Stimulated activated CD8-positive, alpha-beta memory T cell treated with anti-CD3 and anti-CD28 coated beads, Interleukin-7, amount 100 ng/mL, for 4 hours (primary cell): Measurements from ENCODE around the gene CLGN.
"Not testable (repeated sequence)": the region's sequence is repeated elsewhere in the genome, so short reads cannot be mapped to it uniquely, and the experiment has no call there.

ENCODE experiments used
- DNase-seq, 2 donors: peaks; one replicate each; pipeline ENCODE4 v3.0.0-alpha.2; 2020; ENCODE audit warnings: low read depth in 2 of 2

Gene CLGN, protein sequence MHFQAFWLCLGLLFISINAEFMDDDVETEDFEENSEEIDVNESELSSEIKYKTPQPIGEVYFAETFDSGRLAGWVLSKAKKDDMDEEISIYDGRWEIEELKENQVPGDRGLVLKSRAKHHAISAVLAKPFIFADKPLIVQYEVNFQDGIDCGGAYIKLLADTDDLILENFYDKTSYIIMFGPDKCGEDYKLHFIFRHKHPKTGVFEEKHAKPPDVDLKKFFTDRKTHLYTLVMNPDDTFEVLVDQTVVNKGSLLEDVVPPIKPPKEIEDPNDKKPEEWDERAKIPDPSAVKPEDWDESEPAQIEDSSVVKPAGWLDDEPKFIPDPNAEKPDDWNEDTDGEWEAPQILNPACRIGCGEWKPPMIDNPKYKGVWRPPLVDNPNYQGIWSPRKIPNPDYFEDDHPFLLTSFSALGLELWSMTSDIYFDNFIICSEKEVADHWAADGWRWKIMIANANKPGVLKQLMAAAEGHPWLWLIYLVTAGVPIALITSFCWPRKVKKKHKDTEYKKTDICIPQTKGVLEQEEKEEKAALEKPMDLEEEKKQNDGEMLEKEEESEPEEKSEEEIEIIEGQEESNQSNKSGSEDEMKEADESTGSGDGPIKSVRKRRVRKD

DNA sequence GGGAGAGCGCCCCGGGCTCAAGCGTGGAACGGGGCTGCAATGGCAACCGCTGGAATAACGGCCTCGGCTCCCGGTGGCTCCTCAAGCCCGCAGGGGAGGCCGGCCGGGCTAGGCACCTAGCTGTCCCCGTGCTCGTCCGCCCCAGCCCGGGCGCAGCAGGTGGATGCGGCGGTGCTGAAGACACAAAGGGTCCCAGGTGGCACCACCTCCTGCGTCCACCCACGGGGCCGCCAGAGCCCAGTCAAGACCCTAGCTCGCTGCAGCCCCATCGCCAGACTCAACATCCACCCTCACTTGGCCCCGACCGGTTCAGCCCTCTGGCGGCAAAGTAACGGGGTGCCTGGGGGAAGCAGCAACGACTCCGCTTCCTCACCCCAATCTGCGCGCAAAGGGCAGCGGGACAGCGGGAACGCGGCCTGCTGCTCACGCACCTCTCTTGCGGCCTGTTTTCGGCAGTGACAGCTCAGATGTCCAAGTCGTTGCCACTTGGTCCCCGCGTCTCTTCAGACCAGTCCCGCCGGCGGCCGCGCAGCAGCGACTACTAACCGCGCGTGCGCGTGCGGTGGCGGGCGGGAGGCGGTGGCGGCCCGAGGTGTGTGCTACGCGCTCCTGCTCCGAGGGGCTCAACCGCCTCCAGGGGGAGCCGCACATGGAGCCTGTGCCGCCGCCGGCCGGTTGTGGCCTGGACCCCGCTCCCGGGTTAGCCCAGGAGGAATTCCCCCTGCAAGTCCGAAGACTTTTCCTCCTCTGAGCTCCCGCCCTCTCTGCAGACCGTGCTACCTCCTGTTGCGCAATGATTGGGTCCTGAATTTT, at the start of gene CLGN:
Gene CLGN (minus strand): TSS at position 543 of the 813 bp plus-strand sequence. CDS start 14,570 bp downstream, outside the sequence.
- peak in 1 of 2 donors; percentile 27 for DNase-seq

DNA sequence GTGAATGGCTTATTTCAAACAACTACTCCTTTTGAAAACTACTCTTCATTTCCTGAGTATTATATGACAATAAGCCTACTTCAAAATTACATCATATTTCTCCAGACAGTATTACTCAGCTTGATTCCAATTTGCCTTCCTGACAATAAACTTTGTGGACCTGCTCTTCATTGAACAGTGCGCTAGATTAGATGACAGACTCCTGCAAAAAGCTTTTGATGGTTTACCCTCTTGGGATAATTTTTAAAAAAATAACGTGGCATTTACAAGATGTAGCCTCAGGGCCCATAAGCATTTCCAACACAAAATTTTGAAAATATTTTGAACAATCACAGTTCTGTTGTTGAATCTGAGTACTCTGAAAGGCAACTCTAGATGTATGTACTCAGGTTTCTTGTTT, 44.7 kb upstream of the CLGN start:
- DNase-seq: no peak

DNA sequence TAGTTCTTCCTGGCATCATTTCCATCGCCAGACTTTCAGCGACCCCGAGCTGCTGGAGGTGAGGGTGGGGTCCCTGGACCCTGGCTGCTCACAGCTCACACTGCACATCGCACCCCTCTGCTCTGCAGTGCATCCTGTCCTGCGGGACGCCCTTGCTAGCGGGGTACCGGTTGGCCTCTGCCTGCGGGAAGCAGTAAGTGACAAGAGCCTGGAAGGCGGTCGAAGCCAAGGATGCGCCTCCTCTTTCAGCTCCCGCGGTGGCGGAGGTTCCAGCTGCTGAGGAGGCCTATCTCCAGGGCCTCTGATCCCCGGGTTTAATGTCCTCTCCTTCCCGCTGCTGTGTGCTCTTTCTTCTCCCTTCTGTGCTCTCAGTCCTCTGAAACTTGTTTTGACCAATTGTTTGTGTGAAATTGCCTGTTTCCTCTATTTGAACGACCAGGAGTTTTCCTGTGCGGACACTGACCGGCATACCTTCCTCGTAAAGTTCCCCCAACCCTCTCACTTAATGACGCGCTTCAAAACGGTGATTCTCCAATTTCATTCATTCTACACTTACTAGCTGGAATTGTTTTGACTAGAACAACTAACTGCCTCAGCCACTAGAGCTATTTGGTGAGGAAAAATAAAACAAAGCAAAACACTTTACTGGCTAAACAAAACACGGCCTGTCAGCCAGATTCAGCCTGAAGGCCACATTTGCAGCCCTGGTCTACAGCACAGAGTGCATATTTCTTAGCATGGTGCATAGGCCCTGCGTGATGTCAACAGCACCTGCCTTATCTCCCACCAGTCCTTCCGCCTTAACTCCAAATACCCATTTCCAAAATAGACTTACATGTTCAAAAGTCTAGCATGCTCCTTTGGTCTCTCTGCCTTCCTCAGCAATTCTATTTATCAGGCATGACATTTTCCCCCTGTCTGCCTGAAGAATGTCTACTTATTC, 42.6 kb upstream of the CLGN start:
- no peak for DNase-seq

DNA sequence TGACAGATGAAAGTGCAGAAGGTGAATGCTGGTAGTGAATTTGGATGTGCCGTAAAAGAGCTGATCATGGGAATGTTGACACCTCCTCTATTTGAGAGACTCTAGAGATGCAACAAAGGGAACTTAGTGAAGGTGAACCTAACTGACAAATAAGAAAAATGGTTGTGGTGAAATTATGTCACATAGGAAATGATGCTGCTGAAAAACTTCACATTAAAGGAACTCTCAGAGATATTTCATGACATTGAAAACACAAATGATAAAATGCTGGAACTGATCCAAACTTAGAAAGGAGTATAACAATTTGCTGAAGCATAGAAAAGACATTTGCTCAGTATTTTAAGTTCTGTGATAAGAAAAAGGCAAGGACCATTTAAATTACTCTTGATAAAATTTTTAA, 38.7 kb upstream of the CLGN start:
- no peak for DNase-seq

DNA sequence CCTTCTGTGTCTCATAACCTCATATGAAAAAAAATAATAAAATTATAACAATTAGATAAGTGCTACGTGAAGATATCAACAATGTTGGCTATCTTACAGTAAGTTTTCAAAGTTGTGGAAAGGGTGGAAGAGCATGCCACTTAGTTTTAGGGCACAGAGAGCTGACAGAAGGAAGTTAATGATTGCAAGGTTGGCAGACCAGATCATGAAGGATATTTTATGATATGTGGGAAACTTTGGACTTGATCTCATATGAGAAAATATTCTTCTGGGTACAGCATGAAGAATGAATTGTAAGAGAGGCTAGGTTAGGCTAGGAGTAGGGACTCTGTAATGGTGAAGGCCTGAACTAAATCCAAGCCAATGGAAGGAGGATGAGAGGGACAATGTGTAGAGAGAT, 36.2 kb upstream of the CLGN start:
- DNase-seq: no peak

DNA sequence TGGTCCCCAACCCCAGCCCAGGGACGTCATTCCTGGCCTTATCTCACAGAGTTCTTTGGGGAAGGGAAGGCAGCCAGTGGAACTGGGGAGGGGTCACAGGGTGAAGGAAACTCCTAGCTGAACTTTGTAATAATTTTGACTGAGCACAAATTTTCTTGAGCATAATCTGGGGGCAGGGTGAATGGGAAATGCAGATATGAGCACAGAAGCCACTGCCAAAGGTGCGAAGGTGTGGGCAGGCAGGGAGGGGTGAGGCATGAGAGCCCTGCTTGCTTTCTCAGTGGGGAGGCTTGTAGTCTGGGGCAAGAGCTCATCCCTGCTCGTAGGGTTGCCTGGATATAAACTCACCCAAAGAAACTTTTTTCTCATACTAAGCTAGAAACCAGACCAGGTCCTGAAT, 35.7 kb upstream of the CLGN start:
- no peak for DNase-seq

DNA sequence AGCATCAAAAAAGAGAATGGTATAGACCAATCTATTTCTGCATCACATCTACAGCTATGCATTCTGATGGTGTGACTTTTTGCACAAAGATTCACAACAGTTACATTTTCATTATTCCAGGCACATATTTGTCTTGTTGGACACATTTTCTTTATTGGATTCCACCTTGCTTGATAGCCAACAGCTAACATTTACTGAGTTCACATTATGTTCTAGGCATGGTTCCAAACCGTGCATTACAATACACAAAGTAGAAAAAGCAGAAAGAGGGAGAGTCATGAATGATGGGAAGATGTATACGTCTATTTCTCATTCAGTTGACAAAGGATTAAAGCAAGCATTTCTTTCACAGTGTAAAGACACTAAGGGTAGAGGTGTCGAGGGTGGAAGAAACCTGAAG, 22.9 kb upstream of the CLGN start:
- DNase-seq: no peak

DNA sequence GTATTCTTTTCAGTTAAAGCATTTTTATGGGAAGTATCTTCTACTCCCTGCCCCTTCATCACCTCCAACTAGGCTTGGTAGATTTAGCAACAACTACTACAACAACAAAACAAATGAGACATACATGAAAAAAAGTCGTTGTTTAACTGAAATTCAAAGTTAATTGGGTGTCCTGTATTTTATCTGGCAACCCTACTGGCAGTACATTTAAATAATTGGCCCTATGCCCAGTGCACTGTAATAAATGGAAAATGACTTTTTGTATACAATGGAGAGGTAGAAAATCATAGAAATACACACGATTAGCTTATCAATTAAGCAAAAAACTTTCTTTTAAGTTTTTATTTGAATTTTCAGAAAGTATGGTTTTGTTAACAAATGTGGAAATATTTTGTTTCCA, 21.4 kb upstream of the CLGN start:
- no peak for DNase-seq

DNA sequence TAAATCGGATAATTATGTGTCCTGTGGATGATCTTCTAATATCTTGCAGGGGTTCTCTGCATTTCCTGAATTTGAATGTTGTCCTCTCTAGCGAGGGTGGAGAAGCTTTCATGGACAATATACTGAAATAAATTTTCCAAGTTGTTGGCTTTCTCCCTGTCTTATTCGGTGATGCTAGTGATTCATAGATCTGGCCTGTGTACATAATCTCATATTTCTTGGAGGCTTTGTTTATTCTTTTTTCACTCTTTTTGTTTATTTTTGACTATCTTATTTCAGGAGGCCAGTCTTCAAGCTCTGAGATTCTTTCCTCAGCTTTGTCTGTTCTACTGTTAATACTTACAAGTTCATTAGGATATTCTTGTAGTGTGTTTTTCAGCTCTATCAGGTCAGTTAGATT, 20.7 kb upstream of the CLGN start:
- DNase-seq: no peak

DNA sequence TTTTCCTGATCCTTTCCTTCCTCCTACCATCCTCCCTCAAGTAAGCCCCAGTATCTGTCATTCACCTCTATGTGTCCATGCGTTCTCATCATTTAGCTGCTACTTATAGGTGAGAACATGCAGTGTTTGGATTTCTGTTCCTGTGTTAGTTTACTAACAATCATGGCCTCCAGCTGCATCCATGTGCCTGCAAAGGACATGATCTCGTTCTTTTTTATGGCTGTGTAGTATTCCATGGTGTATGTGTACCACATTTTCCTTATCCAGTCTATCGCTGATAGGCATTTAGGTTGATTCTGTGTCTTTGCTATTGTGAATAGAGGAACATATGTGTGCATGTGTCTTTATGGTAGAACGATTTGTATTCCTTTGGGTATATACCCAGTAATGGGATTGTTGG, 16.9 kb upstream of the CLGN start:
- DNase-seq: not testable (repeated sequence)

DNA sequence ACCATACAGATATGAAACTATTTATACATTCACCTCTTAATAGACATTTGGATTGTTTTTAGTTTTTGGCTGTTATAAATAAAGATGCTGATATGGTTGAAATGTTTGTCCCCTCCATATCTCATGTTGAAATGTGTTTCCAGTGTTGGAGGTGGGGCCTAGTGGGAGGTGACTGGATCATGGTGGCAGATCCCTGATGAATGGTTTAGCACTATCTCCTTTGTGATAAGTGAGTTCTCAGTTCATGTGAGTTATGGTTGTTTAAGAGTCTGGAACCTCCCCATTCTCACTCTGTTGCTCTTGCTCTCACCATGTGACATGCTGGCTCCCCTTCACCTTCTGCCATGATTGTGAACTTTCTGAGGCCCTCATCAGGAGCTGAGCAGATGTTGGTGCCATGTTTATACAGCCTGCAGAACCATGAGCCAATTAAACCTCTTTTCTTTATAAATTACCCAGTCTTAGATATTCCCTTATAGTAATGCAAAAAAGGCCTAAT, 12.2 kb upstream of the CLGN start:
- DNase-seq: no peak

DNA sequence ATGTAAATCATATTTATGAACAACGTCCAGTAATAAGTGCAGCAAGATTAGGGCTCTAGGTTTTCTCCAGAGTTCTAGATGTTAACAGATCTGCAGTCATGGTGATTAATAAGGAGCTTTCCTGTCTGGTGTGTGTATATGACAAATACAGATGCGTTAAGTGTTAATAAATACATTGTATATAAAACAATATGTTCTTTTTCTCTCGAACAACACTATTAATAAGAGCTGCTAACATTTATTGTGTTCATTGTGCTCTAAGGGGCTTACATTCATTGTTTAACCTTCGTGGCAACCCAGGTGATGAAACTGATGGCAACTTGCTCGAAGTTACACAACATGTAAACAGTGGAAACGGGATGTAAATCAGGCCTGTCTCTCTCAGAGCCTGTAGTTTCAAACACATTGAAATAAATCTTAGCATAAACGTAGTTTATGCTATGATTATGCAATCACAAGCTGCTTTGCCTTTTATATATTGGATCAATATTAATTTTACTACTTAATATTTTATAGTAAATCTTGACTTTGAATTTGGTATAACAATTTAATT, 547 bp upstream of the CLGN start:
- DNase-seq: no peak

DNA sequence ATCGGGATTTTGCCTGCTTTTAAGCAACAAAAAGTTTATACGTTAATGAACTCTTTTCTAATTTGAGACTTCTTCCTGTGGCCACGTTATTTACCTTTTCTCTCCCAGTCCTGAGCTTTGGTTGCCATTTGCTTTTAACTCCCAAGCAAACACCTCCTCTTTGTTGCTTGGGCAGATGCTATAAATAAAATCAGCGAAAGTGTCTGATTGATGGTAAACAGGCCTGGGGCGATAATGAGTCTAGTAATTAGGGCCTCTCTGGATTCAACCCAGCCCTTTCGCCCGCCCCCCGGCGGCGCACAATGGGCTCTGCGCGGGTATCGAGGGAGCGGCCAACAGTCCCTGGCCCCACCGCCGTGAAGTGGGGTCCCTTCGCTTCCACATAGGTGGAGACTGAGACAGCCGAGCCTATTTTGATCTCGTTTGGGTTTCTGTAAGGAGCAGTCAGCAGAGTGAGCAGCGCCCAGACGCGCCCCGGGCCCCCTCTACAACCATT, 790 bp downstream of the CLGN start:
- no peak for DNase-seq

DNA sequence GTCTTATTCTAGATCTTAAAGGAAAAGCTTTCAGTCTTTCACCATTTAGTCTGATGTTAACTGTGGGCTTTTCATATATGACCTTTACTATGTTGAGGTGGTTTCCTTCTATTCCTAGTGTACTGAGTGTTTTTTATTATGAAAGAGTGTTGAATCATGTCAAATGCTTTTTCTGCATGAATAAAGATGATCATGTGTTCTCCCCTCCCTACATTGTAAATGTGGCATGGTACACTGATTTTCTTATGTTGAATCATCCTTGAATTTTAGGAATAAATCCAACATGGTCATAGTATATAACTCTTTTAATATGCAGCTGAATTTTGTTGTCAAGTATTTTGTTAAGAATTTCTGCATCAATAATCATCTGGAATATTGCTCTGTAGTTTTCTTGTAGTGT, 4.3 kb downstream of the CLGN start:
- DNase-seq: no peak

DNA sequence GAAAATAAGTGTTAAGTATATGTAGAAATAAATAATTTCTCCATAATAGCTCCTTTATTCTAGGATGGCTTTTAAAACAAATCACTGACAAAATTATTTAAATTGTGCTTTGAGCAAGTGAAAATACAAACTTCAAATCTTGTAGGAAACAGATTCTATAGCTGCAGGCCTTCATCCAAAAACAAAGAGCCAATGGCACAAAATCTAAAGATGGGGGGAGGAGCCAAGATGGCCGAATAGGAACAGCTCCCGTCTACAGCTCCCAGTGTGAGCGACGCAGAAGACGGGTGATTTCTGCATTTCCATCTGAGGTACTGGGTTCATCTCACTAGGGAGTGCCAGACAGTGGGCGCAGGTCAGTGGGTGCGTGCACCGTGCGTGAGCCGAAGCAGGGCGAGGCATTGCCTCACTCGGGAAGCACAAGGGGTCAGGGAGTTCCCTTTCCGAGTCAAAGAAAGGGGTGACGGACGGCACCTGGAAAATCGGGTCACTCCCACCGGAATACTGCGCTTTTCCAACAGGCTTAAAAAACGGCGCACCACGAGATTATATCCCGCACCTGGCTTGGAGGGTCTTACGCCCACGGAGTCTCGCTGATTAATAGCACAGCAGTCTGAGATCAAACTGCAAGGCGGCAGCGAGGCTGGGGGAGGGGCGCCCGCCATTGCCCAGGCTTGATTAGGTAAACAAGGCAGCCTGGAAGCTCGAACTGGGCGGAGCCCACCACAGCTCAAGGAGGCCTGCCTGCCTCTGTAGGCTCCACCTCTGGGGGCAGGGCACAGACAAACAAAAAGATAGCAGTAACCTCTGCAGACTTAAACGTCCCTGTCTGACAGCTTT, 14.1 kb downstream of the CLGN start:
- not testable (repeated sequence) for DNase-seq

DNA sequence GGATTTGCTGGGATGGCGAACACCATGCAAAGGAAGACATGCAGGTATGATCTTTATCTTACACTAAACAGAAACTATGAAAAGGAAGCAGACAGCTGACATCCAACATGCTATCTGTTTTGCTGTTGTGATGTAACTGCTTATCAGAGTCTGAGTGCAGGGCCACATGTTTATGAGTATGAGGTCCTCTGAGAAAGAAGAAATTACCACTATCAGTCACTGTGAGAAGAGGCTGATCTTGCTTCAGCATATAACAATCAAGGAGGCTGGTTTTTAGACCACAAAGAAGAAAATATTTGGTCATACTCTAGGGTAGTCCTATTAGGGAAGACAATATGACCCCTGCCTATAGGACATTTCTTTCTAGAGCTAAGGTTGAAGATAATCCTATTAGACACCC, 18.5 kb downstream of the CLGN start:
- DNase-seq: no peak

DNA sequence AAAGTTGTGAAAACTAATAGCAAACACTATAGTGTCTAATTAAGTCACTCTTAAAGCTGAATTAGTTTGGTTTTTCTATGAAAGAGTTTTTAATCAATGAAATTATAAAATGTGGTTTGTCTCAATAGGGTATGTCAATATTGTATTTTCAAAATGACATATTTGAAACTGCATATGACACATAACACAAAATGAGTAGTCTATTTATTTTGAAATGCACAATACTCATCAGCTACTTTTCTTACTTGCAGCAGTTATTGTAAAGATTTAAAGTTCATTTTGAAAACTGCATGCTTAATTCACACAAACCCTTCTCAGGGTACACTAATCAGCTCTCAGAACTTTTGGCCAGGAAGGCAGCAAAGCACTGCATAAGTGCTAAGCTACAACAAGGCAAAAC, 21.2 kb downstream of the CLGN start:
- DNase-seq: no peak

DNA sequence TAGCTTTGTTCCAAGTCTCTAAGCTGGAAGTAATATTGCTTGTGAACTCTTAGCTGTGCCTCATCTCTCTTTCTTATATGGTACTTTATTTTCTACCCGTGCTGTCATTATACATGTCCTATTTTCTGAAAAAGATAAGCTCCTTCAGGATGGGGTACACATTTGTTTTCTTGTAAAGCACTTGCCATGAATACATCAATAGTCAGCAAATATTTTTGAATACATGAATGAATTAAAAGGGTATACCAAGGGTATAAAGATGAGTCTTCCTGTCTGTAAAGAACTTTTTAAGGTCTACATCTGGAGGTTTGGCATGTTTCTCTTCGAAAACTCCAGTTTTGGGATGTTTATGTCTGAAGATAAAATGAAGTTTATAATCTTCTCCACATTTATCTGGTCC, 27.3 kb downstream of the CLGN start:
- DNase-seq: no peak

DNA sequence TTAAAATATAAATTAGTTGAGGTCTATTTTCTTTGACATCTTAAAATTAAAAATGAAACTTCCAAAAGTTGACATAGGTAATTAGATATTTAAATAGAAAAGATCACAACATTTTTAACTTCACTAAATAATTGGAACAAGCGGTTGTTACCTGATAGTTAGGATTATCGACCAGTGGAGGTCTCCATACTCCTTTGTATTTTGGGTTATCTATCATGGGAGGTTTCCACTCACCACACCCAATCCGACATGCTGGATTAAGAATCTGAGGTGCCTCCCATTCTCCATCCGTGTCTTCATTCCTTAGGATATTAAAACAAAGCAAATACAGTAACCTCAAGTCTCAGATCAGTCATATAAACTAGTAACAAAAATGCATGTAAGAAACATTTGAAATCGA, 31.8 kb downstream of the CLGN start:
- DNase-seq: no peak

DNA sequence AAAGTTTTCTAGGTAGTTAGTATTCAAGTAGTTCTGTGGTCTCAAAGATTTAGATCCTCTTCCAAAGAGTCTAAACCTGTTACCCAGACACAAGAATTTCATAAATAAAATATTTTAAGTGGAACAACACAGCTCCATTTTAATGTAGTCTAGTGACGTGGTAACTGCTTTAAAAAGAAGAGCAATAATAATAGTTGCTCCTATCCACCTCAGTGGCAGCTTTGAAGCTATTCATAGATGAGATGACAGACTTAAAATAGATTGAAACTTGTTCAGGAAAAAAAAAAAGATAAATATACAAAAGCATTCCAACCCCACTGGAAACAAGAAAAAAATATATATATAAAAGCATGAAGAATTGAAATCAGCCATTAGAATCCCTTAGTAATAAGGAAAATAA, 39.4 kb downstream of the CLGN start:
- DNase-seq: no peak
